WERI-Rb-1 (cell line): ENCODE data around the gene PSMD14.

Experiments
- DNase-seq: peaks from one replicate; pipeline ENCODE4 v3.0.0-alpha.2; 2020
- H3K27ac ChIP-seq: fragments of 250-450 bp; sonication (Bioruptor Pico); 2 replicates; pipeline ENCODE4 v1.5.1; 2020; ENCODE audit warnings: mild to moderate bottlenecking, moderate library complexity
- H3K27me3 ChIP-seq: fragments of 250-450 bp; sonication (Bioruptor Pico); 2 replicates; pipeline ENCODE4 v1.5.1; 2021; ENCODE audit warnings: mild to moderate bottlenecking, low read depth, moderate library complexity; ENCODE audit not compliant: insufficient read depth, severe bottlenecking
- H3K36me3 ChIP-seq: fragments of 250-450 bp; sonication (Bioruptor Pico); 2 replicates; pipeline ENCODE4 v1.5.1; 2020; ENCODE audit warnings: mild to moderate bottlenecking, moderate library complexity
- H3K4me3 ChIP-seq: 2 replicates; pipeline ENCODE4 v1.5.1; 2011; ENCODE audit warnings: low read depth, mild to moderate bottlenecking, control low read depth, low read length
- H3K9me3 ChIP-seq: fragments of 250-450 bp; sonication (Bioruptor Pico); 2 replicates; pipeline ENCODE4 v1.5.1; 2021; ENCODE audit warnings: mild to moderate bottlenecking, moderate library complexity; ENCODE audit not compliant: severe bottlenecking
- TF ChIP-seq, protein P1 (sequence below): IDR thresholded peaks from 2 replicates; pipeline ENCODE4 v1.5.1; 2011; ENCODE audit warnings: low read depth, mild to moderate bottlenecking, control low read depth, inconsistent platforms, low read length

The PSMD14 gene

DNA sequence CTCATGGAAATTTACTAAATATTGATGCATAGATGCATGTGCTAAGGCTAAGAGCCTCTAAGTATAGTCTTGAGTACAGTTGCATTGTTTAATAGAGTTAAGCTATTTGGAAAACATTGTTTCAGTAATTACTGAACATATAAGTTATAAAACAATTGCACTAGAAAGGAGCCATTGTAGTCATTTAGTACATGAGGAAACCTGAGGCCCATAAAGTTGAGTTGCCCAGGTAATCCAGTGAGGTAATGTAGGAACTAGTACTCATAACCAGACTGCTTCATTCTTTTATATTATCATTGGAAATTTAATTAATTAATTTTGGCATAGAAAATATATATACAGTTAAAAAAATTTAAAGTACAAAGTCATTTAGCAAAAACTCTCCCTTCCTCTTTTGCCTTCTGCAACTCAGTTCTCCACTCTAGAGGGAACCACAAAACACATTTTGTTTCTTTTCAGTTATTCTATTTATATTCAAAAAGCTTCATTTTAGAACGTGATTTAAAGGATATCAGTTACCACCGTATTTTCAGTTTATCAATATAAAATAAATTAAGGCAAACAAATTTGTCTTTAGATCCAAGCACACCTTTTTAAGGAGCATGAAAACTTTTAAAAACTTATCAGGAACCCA lies 80.0 kb downstream of the PSMD14 start:
- DNase-seq = no peak
- Histone ChIP-seq H3K27me3 (no peaks in the 10 kb centered on the region), H3K9me3 (no peaks in the 10 kb centered on the region), H3K36me3 (peaks cover 15% of the 10 kb centered on the region), H3K27ac (no peak overlapping the region), H3K4me3 (no peak overlapping the region)
- TF ChIP-seq, protein P1, sequence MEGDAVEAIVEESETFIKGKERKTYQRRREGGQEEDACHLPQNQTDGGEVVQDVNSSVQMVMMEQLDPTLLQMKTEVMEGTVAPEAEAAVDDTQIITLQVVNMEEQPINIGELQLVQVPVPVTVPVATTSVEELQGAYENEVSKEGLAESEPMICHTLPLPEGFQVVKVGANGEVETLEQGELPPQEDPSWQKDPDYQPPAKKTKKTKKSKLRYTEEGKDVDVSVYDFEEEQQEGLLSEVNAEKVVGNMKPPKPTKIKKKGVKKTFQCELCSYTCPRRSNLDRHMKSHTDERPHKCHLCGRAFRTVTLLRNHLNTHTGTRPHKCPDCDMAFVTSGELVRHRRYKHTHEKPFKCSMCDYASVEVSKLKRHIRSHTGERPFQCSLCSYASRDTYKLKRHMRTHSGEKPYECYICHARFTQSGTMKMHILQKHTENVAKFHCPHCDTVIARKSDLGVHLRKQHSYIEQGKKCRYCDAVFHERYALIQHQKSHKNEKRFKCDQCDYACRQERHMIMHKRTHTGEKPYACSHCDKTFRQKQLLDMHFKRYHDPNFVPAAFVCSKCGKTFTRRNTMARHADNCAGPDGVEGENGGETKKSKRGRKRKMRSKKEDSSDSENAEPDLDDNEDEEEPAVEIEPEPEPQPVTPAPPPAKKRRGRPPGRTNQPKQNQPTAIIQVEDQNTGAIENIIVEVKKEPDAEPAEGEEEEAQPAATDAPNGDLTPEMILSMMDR = no peak

DNA sequence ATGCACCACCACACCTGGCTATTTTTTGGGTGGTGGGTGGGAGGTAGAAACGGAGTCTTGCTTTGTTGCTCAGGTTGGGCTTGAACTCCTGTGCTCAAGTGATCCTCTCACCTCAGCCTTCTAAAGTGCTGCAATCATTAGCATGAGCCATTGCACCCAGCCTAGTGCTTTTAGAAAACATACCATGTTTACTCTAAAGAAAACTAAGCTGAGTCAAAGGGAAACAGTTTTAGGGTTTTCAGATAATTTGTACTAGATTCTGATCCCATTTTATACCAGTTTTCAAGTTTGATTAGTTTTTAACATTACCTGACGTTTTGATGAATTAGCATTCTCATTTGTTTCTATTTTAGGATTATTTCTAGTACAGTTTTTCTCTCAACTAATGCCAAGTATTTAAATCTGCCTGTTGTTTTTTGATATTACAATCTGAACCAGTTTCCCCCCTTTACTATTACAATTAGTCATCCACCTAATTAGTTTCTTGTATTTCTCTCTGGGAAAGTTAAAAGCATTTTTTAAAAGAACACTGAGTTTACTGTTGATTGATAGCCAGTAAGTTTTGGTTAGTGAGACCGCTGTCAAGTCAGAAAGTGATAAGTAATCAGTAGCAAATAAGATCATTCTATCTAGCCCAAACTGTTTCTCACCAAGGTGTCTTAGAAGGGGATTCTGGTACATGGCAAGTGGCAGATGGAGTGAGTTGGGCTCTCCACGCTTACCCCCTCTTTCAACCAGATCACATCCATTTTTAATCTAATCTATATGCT lies 83.7 kb downstream of the PSMD14 start:
- no peak overlapping the region for H3K4me3 ChIP-seq
- H3K36me3 ChIP-seq = peaks cover 31% of the 10 kb centered on the region
- no peak for DNase-seq
- no peak overlapping the region for H3K27ac ChIP-seq
- H3K27me3 ChIP-seq = no peaks in the 10 kb centered on the region
- no peaks in the 10 kb centered on the region for H3K9me3 ChIP-seq
- TF ChIP-seq, protein P1 = no peak

DNA sequence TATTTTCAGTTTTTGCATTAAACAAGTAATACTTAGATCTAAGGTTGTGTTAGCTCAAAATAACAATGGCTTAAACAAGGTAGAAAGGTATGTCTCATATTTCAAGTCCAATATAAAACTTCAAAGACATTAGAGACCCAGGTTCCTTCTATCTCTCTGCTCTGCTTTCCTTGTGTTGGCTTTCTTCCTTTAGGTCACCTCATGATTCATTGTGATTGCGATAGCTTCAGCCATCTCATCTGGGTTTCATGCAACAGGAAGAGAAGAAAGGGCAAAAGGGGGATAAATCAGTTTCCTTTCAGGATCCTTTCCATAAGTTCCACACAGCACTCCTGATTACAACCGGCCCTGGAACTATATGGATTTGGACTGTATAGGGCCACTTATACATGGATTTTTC lies 91.9 kb downstream of the PSMD14 start:
- Histone ChIP-seq H3K36me3 (peaks cover 34% of the 10 kb centered on the region), H3K4me3 (no peak overlapping the region), H3K9me3 (no peaks in the 10 kb centered on the region), H3K27ac (no peak overlapping the region), H3K27me3 (no peaks in the 10 kb centered on the region)
- DNase-seq = no peak
- TF ChIP-seq, protein P1 = no peak

DNA sequence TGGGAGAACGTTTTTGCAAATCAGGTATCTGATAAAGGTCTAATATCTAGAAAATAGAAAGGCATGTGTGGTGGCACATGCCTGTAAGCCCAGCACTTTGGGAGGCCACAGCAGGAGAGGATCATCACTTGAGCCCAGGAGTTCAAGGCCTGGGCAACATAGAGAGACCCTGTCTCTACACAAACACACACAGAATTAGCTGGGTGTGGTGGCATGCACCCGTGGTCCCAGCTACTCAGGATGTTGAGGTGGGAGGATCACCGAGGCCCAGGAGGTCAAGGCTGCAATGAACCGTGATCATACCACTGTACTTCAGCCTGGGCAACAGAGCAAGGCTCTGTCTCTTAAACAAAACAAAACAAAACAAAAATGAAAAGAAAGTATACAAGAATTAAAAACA lies 94.1 kb downstream of the PSMD14 start:
- H3K36me3 ChIP-seq = peaks cover 18% of the 10 kb centered on the region
- no peaks in the 10 kb centered on the region for H3K9me3 ChIP-seq
- H3K27ac ChIP-seq = no peak overlapping the region

DNA sequence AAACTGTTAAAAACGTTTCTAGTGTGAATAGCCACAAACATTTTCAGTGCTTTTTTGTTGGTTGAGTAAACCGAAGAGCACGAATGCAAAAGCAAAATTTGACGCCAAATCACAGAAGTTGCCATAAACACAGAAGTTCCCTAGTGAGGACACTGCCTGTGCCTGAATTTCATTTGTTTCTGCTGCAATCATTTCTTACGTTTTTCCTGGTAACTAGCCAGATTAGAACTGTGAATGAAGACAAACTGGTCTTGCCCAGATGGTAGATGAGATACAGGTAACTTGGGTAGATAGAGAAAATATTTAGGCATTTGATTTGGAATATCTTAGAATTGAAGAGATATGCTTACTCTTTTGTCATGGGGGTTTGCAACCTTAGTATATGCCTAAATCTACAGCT lies 98.1 kb downstream of the PSMD14 start:
- Histone ChIP-seq H3K9me3 (no peaks in the 10 kb centered on the region), H3K27ac (no peak overlapping the region), H3K27me3 (no peaks in the 10 kb centered on the region), H3K36me3 (peaks cover 10% of the 10 kb centered on the region; the same call in 1 of the 2 replicates), H3K4me3 (no peak overlapping the region)
- no peak for DNase-seq
- TF ChIP-seq, protein P1 = no peak

More for the DNA sequence above, 94.1 kb downstream of the PSMD14 start:
- DNase-seq = no peak
- H3K27me3 ChIP-seq = no peaks in the 10 kb centered on the region
- TF ChIP-seq, protein P1 = no peak
- H3K4me3 ChIP-seq = no peak overlapping the region
